Sigmoid colon (tissue), 7 donors: ENCODE data around the gene MACROH2A1. TPM values are rescaled to one million over a fixed set of nuclear protein-coding genes. Genes with fewer than 3 reads are reported as not detected.

ENCODE experiments used
- DNase-seq: peaks from one replicate; pipeline ENCODE4 v3.0.0-alpha.2; 2019
- H3K27ac ChIP-seq, 4 donors: fragments of 200-600 bp; sonication (generic); one replicate each; pipeline ENCODE4 v1.5.1; 2016 to 2019; ENCODE audit warnings: mild to moderate bottlenecking in 1 of 4
- H3K27me3 ChIP-seq, 3 donors: fragments of 200-600 bp; sonication (generic); one replicate each; pipeline ENCODE4 v1.5.1; 2019; ENCODE audit warnings: mild to moderate bottlenecking in 1 of 3
- H3K36me3 ChIP-seq, 4 donors: fragments of 200-600 bp; sonication (generic); one replicate each; pipeline ENCODE4 v1.5.1; 2016 to 2019
- H3K4me1 ChIP-seq, 4 donors: fragments of 200-600 bp; sonication (generic); one replicate each; pipeline ENCODE4 v1.5.1; 2017 to 2019
- H3K4me3 ChIP-seq, 4 donors: fragments of 200-600 bp; sonication (generic); one replicate each; pipeline ENCODE4 v1.5.1; 2017 to 2019; ENCODE audit warnings: mild to moderate bottlenecking in 2 of 4, moderate library complexity in 1 of 4
- H3K9me3 ChIP-seq, 4 donors: fragments of 200-600 bp in 3 of 4; sonication (generic) in 3 of 4; one replicate each; pipeline versions ENCODE4 v1.5.1 to v1.6.1; 2013 to 2019
- CTCF ChIP-seq, 4 experiments: fragments of 450-650 bp in 3 of 4; fragments of 200-600 bp in 1 of 4; IDR thresholded peaks; one replicate each; pipeline ENCODE4 v1.5.1; 2016 to 2019; ENCODE audit warnings: antibody characterized with exemption in 4 of 4, mild to moderate bottlenecking in 3 of 4, moderate library complexity in 2 of 4
- EP300 ChIP-seq, 4 donors: sonication (generic); formaldehyde crosslinking; IDR thresholded peaks; one replicate each; pipeline ENCODE4 v1.6.1; 2017; ENCODE audit warnings: antibody characterized with exemption in 4 of 4
- POLR2A ChIP-seq, 2 donors: fragments of 450-650 bp; IDR thresholded peaks; one replicate each; pipeline ENCODE4 v1.6.1; 2016; ENCODE audit warnings: antibody characterized with exemption in 2 of 2, mild to moderate bottlenecking in 2 of 2, moderate library complexity in 2 of 2
- POLR2AphosphoS5 ChIP-seq, 4 donors: sonication (generic); formaldehyde crosslinking; IDR thresholded peaks; one replicate each; pipeline ENCODE4 v1.6.1; 2017; ENCODE audit warnings: antibody characterized with exemption in 4 of 4
- WGBS, 2 donors: extraction: QIAGEN DNeasy Blood & Tissue Kit; methylation state at CpG; one replicate each; pipeline ENCODE4 v1.1.7; 2013; 5-methylcytosine and 5-hydroxymethylcytosine counted together
- intact Hi-C: fragments of 100-400 bp; cut with DNase I; formaldehyde crosslinking; loops from one replicate; pipeline ENCODE4 v1.15.1; 2023
- polyA plus RNA-seq, 3 donors: library from polyadenylated mRNA; stranded (reverse); fragments of 200-250 nt; gene quantifications; one replicate each; pipeline ENCODE4 v1.2.3, GENCODE V29; 2013
- total RNA-seq, 4 donors: library from RNA; depleted of rRNA; stranded (reverse); fragments of >200 nt; gene quantifications; one replicate each; pipeline ENCODE4 v1.1.0, GENCODE V29; 2016
- donor health status: healthy with polysubstance abuse.
- donor health status: Bipolar disorder and iron deficiency.
- donor health status: healthy.

MACROH2A1 gene
- total and polyA plus RNA-seq, 7 donors: 123 to 202 (median 175) TPM

- peaks cover 0 to 45% (median 36%) of the 10 kb centered on the region in 4 donors for H3K4me1 ChIP-seq
- intact Hi-C loops: no loop called here
- H3K27me3 ChIP-seq: no peaks in the 10 kb centered on the region
- H3K36me3 ChIP-seq: no peaks in the 10 kb centered on the region
- peak overlapping the region; percentile 81 to 93 (median 88) for H3K27ac ChIP-seq
- no peak for DNase-seq
- 39 to 78% methylated on average over 25 of the region's 25 CpGs for WGBS, 2 donors
- H3K4me3 ChIP-seq: peak overlapping the region; percentile 80 to 90 (median 82)
- no peaks in the 10 kb centered on the region for H3K9me3 ChIP-seq
- TF ChIP-seq POLR2AphosphoS5 (IDR thresholded peaks at IDR 0.05) (no peak), CTCF (IDR thresholded peaks at IDR 0.05) (no peak), POLR2A (IDR thresholded peaks at IDR 0.05) (no peak), EP300 (IDR thresholded peaks at IDR 0.05) (no peak)
These were observed 937 bp upstream of the MACROH2A1 start for GRCh38 chr5:135399794-135400542.

- 0 to 1% methylated on average over 43 of the region's 43 CpGs for WGBS, 2 donors
- DNase-seq: no peak
- no peaks in the 10 kb centered on the region for H3K27me3 ChIP-seq
- no peaks in the 10 kb centered on the region for H3K9me3 ChIP-seq
- H3K36me3 ChIP-seq: no peaks in the 10 kb centered on the region
- TF ChIP-seq CTCF (IDR thresholded peaks at IDR 0.05): no peak
- TF ChIP-seq POLR2A (IDR thresholded peaks at IDR 0.05): no peak
- TF ChIP-seq POLR2AphosphoS5 (IDR thresholded peaks at IDR 0.05): no peak
- no peak for TF ChIP-seq EP300 (IDR thresholded peaks at IDR 0.05)
- H3K27ac ChIP-seq: peak overlapping the region; percentile 81 to 93 (median 88)
- peak overlapping the region; percentile 80 to 90 (median 82) for H3K4me3 ChIP-seq
- H3K4me1 ChIP-seq: peaks cover 0 to 61% (median 53%) of the 10 kb centered on the region in 4 donors
- intact Hi-C loops: no loop called here
These were observed 724 bp downstream of the MACROH2A1 start for GRCh38 chr5:135398160-135398854.

GRCh38 chr5:135397084-135397483 lies 1.9 kb downstream of the MACROH2A1 start:
- no peaks in the 10 kb centered on the region for H3K9me3 ChIP-seq
- H3K27ac ChIP-seq: peak overlapping the region in 1 of 4 donors; percentile 29
- intact Hi-C loops: no loop called here
- DNase-seq: no peak
- 77 to 91% methylated on average over 5 of the region's 5 CpGs for WGBS, 2 donors
- TF ChIP-seq CTCF (IDR thresholded peaks at IDR 0.05): no peak
- TF ChIP-seq POLR2AphosphoS5 (IDR thresholded peaks at IDR 0.05): no peak
- no peak for TF ChIP-seq EP300 (IDR thresholded peaks at IDR 0.05)
- TF ChIP-seq POLR2A (IDR thresholded peaks at IDR 0.05): no peak
- peak overlapping the region in 1 of 4 donors; percentile 80 for H3K4me3 ChIP-seq
- H3K36me3 ChIP-seq: no peaks in the 10 kb centered on the region
- H3K4me1 ChIP-seq: peaks cover 0 to 72% (median 64%) of the 10 kb centered on the region in 4 donors
- no peaks in the 10 kb centered on the region for H3K27me3 ChIP-seq

- Histone ChIP-seq H3K9me3 (no peaks in the 10 kb centered on the region), H3K27ac (peak overlapping the region in 1 of 4 donors; percentile 29), H3K36me3 (no peaks in the 10 kb centered on the region), H3K4me3 (no peak overlapping the region), H3K27me3 (no peaks in the 10 kb centered on the region), H3K4me1 (peaks cover 0 to 77% (median 70%) of the 10 kb centered on the region in 4 donors)
- no peak for TF ChIP-seq POLR2A (IDR thresholded peaks at IDR 0.05)
- no peak for TF ChIP-seq EP300 (IDR thresholded peaks at IDR 0.05)
- TF ChIP-seq POLR2AphosphoS5 (IDR thresholded peaks at IDR 0.05): no peak
- no peak for TF ChIP-seq CTCF (IDR thresholded peaks at IDR 0.05)
- WGBS, 2 donors: 69 to 76% methylated on average over 4 of the region's 4 CpGs
- intact Hi-C loops: no loop called here
- DNase-seq: no peak
These were observed 2.5 kb downstream of the MACROH2A1 start for GRCh38 chr5:135396459-135397055.
